HG03575 (cell line): ENCODE measurements around the gene RIGI.
A peak's percentile ranks its signal among the peaks of the same experiment; 100 is the strongest.
"Not testable (repeated sequence)": the region's sequence is repeated elsewhere in the genome, so short reads cannot be mapped to it uniquely, and the experiment has no call there.

Source experiments
- ATAC-seq: cut with Tn5 transposase; IDR thresholded peaks from one replicate; pipeline ENCODE4 v1.9.1; 2021; ENCODE audit not compliant: unreplicated experiment, insufficient number of reproducible peaks, low FRiP score; ENCODE audit errors: extremely low read depth

Gene RIGI

GRCh38 chr9:32543047-32543446 is 17.1 kb upstream of the RIGI start:
- ATAC-seq = no peak

- no peak for ATAC-seq
Observed at GRCh38 chr9:32533816-32534215, 7.8 kb upstream of the RIGI start.

DNA sequence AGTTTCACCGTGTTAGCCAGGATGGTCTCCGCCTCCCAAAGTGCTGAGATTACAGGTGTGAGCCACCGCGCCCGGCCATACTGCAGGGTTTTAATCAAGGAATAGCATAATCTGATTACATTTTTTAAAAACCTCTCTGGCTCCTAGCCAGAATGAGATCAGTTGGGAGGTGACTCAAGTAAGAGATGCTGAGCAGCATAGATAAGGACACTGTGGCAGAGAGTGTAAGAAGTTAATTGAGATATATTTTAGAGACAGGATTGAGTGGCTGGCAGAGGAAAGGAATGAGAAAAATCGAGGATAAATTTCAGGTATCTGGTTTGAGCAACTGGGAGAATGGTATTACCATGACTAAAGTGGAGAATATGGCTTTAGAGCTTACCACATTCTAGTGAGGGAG is 7.3 kb upstream of the RIGI start:
- no peak for ATAC-seq

DNA sequence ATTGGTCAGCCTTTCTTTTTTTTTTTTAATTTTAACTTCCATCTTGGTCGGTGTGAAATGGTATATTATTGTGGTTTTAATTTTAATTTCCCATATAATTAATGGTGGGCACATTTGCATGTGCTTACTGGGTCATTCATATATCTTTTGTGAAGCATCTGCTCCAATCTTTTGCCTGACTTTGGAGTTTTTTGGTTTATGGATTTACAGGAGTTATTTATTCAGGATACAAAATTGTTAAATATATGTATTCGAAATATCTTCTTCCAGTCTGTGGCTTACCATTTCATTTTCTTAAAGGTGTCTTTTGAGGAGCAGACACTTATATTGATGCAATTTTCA is 682 bp upstream of the RIGI start:
- ATAC-seq = peak; percentile 1

GRCh38 chr9:32525709-32526030 is 326 bp downstream of the RIGI start:
- no peak for ATAC-seq

- no peak for ATAC-seq
Observed at GRCh38 chr9:32524892-32525708, 896 bp downstream of the RIGI start.

GRCh38 chr9:32524558-32524891 is 1.5 kb downstream of the RIGI start:
- ATAC-seq = not testable (repeated sequence)

DNA sequence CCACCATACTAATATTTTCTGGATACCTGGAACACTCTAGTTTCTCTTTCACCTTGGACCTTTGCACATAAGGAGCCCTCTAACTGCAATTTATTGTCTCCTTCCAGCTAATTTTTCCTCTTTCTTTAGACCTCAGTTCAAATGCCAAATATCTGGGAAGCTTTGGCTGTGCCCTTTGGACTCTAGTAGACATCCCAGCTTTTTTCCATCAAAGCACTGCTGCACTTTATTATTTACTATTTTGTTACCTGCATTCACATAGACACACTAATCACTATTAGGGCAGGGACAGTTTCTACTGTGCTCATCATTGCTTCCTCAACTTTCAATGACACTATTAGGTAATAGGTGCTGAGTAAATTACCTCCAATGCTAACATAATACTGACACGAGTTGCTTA is 2.1 kb downstream of the RIGI start:
- ATAC-seq = no peak

DNA sequence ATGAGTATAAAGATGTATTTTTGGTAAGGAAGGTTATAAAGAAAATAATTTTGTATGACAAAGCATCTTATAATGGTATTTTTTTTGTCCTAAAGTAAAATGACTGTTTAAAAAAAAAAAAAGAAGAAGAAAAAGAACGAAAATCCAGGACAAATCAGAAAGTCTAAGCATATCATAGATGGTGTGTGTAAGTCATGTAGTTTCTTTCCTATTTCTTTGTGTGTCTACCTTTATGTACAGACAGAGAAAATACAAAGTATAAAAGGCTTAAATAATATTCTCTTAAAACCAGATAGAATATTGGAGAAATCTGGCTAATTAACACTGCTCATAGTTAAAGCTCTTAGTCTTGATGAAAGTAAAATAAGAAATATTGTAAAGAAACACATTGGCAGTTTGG is 7.7 kb downstream of the RIGI start:
- ATAC-seq = no peak

- no peak for ATAC-seq
Observed at GRCh38 chr9:32516241-32516640, 9.8 kb downstream of the RIGI start.

- ATAC-seq = no peak
Observed at GRCh38 chr9:32508728-32509127, 17.3 kb downstream of the RIGI start.

- ATAC-seq = no peak
Observed at GRCh38 chr9:32503008-32503407, 23.0 kb downstream of the RIGI start.

GRCh38 chr9:32502464-32502863 is 23.5 kb downstream of the RIGI start:
- ATAC-seq = no peak

- no peak for ATAC-seq
Observed at GRCh38 chr9:32501868-32502267, 24.1 kb downstream of the RIGI start.

- no peak for ATAC-seq
Observed at GRCh38 chr9:32500768-32501167, 25.2 kb downstream of the RIGI start.

GRCh38 chr9:32497921-32498320 is 28.1 kb downstream of the RIGI start:
- ATAC-seq = no peak

DNA sequence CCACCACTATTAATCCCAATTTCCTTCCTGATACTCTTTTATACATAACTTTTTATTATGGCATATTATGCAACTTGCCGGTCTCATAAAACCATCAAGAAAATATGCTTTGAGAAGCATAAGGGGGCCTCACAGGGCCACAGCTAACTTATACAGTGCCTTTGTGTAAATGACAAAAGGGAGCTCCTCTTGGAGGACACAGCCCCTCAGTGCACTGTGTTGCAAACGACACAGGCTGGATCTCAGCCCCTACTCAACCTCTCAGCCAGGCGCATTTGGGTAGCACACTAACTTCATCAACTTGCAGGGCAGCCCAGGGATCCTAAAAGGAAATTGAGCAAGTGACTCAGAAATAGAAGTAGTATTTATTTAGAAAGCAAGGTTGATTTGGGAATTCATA is 35.4 kb downstream of the RIGI start:
- ATAC-seq = no peak

GRCh38 chr9:32487981-32488380 is 38.0 kb downstream of the RIGI start:
- ATAC-seq = no peak

DNA sequence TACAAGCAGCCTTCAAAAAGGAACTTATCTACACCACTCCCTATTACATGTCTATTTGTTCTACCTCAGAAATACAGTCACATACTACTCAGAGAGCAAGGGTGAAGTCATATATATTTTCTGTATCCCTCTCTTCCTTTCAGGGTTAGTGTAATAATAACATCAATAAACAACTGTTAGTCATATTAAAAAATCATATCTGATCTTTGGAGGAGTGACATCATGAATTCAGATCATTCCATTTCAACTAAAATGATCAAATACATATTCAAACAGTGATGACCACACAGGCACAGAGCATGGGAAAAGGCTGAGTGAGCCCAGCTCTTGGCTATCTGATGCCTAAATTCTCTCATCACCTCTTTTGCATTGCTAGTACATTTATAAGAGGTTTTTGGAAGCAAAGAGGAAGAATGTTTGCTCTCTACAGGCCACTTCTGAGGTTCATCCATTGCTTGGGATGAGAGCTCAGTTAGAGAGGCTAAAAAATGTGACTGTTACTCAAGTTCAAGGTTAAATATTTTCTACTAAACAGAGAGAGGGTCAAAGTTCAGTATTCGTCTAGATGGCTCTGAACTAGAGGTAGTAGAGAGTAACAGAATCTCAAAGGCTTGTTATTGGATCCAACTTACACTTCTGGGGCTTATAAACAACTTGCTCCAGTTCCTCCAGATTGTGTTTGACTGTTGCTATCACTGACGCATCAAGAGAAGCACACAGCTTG is 39.0 kb downstream of the RIGI start:
- ATAC-seq = no peak

- no peak for ATAC-seq
Observed at GRCh38 chr9:32483343-32483742, 42.7 kb downstream of the RIGI start.
